PFSK-1 (cell line): ENCODE measurements around the gene EEFSEC.

Source experiments
- FOXP2 ChIP-seq: optimal IDR thresholded peaks from 2 replicates; pipeline ENCODE3; 2011; ENCODE audit warnings: borderline replicate concordance, control low read depth, inconsistent platforms; ENCODE audit not compliant: insufficient read depth; ENCODE audit errors: extremely low read length, extremely low read depth
- POLR2AphosphoS5 ChIP-seq: IDR thresholded peaks from 2 replicates; pipeline ENCODE4 v1.6.1; 2012; ENCODE audit warnings: low read depth, mild to moderate bottlenecking, control low read depth, low read length, moderate library complexity
- REST ChIP-seq, 2 experiments: IDR thresholded peaks; 2 replicates each; pipeline versions ENCODE4 v1.6.1 to v1.8.0; 2011 to 2012; ENCODE audit warnings: low read depth in 2 of 2, low read length in 2 of 2, control low read depth in 1 of 2, inconsistent platforms in 1 of 2, mild to moderate bottlenecking in 1 of 2, moderate library complexity in 1 of 2; ENCODE audit not compliant: insufficient read depth in 1 of 2
- SIN3A ChIP-seq: IDR thresholded peaks from 2 replicates; pipeline ENCODE4 v1.6.1; 2012; ENCODE audit warnings: mild to moderate bottlenecking, low read length, moderate library complexity, borderline replicate concordance; ENCODE audit not compliant: insufficient read depth
- TAF1 ChIP-seq: IDR thresholded peaks from 2 replicates; pipeline ENCODE4 v1.6.1; 2012; ENCODE audit warnings: low read length, control low read depth, borderline replicate concordance; ENCODE audit not compliant: insufficient read depth

The EEFSEC gene

GRCh38 chr3:128334766-128335165 is 181.5 kb downstream of the EEFSEC start:
- no peak for TF ChIP-seq FOXP2
- no peak for TF ChIP-seq TAF1
- no peak for TF ChIP-seq REST (IDR thresholded peaks at IDR 0.05; ENCODE audit: insufficient read depth in 1 of 2, low read depth in 2 of 2, low read length in 2 of 2)
- no peak for TF ChIP-seq SIN3A
- no peak for TF ChIP-seq POLR2AphosphoS5

GRCh38 chr3:128335621-128336296 is 182.5 kb downstream of the EEFSEC start:
- TF ChIP-seq SIN3A = no peak
- no peak for TF ChIP-seq TAF1
- no peak for TF ChIP-seq FOXP2
- no peak for TF ChIP-seq REST (IDR thresholded peaks at IDR 0.05; ENCODE audit: insufficient read depth in 1 of 2, low read depth in 2 of 2, low read length in 2 of 2)
- TF ChIP-seq POLR2AphosphoS5 = no peak

GRCh38 chr3:128336337-128337156 is 183.3 kb downstream of the EEFSEC start:
- TF ChIP-seq FOXP2 (no peak), SIN3A (no peak)

GRCh38 chr3:128337305-128337704 is 184.0 kb downstream of the EEFSEC start:
- TF ChIP-seq SIN3A = no peak
- TF ChIP-seq POLR2AphosphoS5 = no peak
- TF ChIP-seq REST (IDR thresholded peaks at IDR 0.05; ENCODE audit: insufficient read depth in 1 of 2, low read depth in 2 of 2, low read length in 2 of 2) = no peak
- no peak for TF ChIP-seq FOXP2

GRCh38 chr3:128338536-128339330 is 185.5 kb downstream of the EEFSEC start:
- TF ChIP-seq TAF1 (no peak), SIN3A (no peak), POLR2AphosphoS5 (no peak), FOXP2 (no peak), REST (IDR thresholded peaks at IDR 0.05; ENCODE audit: insufficient read depth in 1 of 2, low read depth in 2 of 2, low read length in 2 of 2) (no peak)
